Chondrocyte (in vitro differentiated cells): ENCODE results near the gene ZFHX3. TPM values are rescaled to one million over a fixed set of nuclear protein-coding genes. Genes with fewer than 3 reads are reported as not detected.

Experiments used
- DNase-seq: peaks from one replicate; pipeline ENCODE4 v3.0.0; 2021; ENCODE audit warnings: mixed read lengths, low spot score
- H3K27ac Mint-ChIP-seq: one replicate; pipeline ENCODE4 v1.8.0; 2021; ENCODE audit warnings: mild to moderate bottlenecking, moderate library complexity, mixed read lengths; ENCODE audit not compliant: unreplicated experiment
- H3K27me3 Mint-ChIP-seq: 2 replicates; pipeline ENCODE4 v1.8.0; 2021; ENCODE audit warnings: low read depth, mixed read lengths
- H3K36me3 Mint-ChIP-seq: 2 replicates; pipeline ENCODE4 v1.8.0; 2021; ENCODE audit warnings: low read depth, mixed read lengths
- H3K4me1 Mint-ChIP-seq: 2 replicates; pipeline ENCODE4 v1.8.0; 2021; ENCODE audit warnings: low read depth, mild to moderate bottlenecking, mixed read lengths
- H3K4me3 Mint-ChIP-seq: one replicate; pipeline ENCODE4 v1.8.0; 2021; ENCODE audit warnings: mild to moderate bottlenecking, moderate library complexity, mixed read lengths; ENCODE audit not compliant: unreplicated experiment
- H3K9me3 Mint-ChIP-seq: 2 replicates; pipeline ENCODE4 v1.8.0; 2021; ENCODE audit warnings: low read depth, mixed read lengths
- total RNA-seq: library from RNA; stranded (reverse); gene quantifications from 3 replicates; pipeline ENCODE4 v1.2.1, GENCODE V29; 2021
- TF ChIP-seq, protein P1 (sequence below): fragments of 200-600 bp; sonication (generic); IDR thresholded peaks from 2 replicates; pipeline ENCODE4 v1.5.0; 2021; ENCODE audit warnings: antibody characterized with exemption, mild to moderate bottlenecking, moderate library complexity

Gene ZFHX3
- total RNA-seq, 1 donor from 2014 or later, result 86.8 TPM

DNA sequence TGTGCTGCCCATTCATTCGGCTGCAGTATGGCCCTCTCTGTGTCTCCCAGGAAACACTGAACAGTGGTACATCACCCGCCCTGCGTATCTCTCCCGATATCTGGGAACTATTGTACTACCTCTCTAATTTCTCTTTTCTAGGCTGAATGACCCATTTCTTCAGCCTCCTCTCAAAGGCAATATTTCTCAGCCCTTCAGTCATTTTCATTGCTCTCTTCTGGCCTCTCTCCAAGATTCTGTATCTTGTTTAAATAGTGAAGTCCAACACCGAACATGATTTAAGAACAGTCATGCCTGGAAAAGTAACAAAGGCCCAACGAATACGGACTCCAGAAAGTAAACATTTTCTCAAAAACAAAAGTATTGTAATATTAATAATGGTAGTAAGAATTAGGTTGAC, 220.1 kb downstream of the ZFHX3 start:
- peaks cover 34% of the 10 kb centered on the region for H3K36me3 Mint-ChIP-seq
- peaks cover 52% of the 10 kb centered on the region for H3K4me1 Mint-ChIP-seq
- DNase-seq, result no peak
- no peak overlapping the region for H3K4me3 Mint-ChIP-seq
- TF ChIP-seq, protein P1, sequence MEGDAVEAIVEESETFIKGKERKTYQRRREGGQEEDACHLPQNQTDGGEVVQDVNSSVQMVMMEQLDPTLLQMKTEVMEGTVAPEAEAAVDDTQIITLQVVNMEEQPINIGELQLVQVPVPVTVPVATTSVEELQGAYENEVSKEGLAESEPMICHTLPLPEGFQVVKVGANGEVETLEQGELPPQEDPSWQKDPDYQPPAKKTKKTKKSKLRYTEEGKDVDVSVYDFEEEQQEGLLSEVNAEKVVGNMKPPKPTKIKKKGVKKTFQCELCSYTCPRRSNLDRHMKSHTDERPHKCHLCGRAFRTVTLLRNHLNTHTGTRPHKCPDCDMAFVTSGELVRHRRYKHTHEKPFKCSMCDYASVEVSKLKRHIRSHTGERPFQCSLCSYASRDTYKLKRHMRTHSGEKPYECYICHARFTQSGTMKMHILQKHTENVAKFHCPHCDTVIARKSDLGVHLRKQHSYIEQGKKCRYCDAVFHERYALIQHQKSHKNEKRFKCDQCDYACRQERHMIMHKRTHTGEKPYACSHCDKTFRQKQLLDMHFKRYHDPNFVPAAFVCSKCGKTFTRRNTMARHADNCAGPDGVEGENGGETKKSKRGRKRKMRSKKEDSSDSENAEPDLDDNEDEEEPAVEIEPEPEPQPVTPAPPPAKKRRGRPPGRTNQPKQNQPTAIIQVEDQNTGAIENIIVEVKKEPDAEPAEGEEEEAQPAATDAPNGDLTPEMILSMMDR, result no peak
- no peaks in the 10 kb centered on the region for H3K27me3 Mint-ChIP-seq
- H3K27ac Mint-ChIP-seq, result peak overlapping the region; percentile 60
- no peaks in the 10 kb centered on the region for H3K9me3 Mint-ChIP-seq

DNA sequence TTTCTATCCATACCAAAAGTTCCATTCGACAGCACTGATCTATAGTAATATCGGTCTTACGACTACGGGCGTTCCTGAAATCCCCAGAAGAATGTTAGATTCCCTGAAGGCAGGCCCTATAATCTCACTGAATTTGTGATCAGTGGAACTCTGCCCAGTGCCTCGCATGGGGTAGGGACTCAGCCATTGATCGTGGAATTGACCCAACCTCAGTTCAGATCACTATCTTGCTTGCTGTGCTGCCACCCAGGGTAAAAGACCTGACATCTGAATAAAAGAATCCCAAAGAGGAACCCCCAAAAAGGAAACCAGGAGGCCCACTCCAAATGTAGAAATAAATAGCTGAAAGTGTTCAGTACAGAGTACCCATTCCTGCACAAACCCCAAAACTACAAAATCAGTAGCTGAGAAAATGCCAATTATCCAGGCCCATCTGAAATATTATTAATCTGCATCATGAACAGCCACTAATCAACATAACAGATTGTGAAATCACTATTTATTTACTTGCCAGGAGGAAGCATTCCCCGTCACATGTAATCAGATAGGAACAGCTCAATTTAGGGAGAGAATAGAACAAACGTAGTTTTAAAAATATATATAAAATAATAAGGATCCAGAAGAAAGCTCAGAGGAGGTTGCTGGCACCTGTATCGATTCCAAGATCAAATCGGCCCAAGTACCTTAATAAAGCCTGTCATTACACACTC, 221.9 kb downstream of the ZFHX3 start:
- DNase-seq, result no peak
- TF ChIP-seq, protein P1, result no peak
- H3K27me3 Mint-ChIP-seq, result no peaks in the 10 kb centered on the region

DNA sequence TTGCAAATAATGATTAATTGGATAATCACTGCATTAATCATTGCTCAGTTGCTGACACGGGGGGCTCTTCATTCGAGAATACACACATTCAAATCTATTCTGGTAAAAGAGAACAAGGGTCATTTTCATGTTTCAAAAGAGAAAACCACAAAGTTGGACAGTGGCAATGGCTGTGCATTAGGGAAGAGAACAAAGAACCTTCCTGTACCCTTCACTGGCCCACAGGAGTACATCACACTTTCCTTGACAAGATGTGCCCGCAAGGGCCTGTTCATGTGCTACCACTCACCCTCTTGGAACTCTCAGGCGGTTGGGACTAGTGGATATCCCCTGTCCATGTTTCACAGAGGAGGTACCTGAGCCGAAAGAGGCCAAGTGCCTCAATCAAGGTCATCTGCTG, 223.2 kb downstream of the ZFHX3 start:
- TF ChIP-seq, protein P1, result no peak
- no peaks in the 10 kb centered on the region for H3K9me3 Mint-ChIP-seq
- peaks cover 28% of the 10 kb centered on the region for H3K36me3 Mint-ChIP-seq
- H3K27me3 Mint-ChIP-seq, result no peaks in the 10 kb centered on the region
- peak overlapping the region; percentile 5 for H3K27ac Mint-ChIP-seq
- no peak for DNase-seq
- H3K4me1 Mint-ChIP-seq, result peaks cover 48% of the 10 kb centered on the region
- no peak overlapping the region for H3K4me3 Mint-ChIP-seq

More for the DNA sequence above, 221.9 kb downstream of the ZFHX3 start:
- Mint-ChIP-seq H3K4me1 (peaks cover 45% of the 10 kb centered on the region), H3K27ac (no peak overlapping the region), H3K4me3 (no peak overlapping the region), H3K36me3 (peaks cover 34% of the 10 kb centered on the region), H3K9me3 (no peaks in the 10 kb centered on the region)

DNA sequence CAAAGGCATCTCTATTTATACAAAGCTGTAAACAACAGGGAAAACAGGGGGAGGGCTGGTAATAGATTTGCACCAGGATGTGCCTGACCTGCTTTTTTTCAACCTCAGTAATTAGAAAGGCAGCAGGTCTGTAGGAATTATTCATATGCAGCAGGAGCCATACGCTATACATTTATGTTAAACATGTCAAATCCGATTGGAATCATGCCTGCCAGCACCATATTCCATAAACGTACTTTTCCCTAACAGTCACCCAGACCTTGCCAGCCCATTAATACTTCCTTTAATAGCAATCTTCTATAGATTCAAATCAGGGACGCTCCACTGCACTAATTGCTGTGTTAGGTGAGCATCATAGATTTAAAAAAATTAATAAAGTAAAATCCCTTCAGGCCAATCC, 223.9 kb downstream of the ZFHX3 start:
- Mint-ChIP-seq H3K4me1 (peaks cover 52% of the 10 kb centered on the region), H3K27me3 (no peaks in the 10 kb centered on the region), H3K9me3 (no peaks in the 10 kb centered on the region), H3K4me3 (no peak overlapping the region), H3K36me3 (peaks cover 24% of the 10 kb centered on the region), H3K27ac (no peak overlapping the region)
- DNase-seq, result no peak
- TF ChIP-seq, protein P1, result no peak

DNA sequence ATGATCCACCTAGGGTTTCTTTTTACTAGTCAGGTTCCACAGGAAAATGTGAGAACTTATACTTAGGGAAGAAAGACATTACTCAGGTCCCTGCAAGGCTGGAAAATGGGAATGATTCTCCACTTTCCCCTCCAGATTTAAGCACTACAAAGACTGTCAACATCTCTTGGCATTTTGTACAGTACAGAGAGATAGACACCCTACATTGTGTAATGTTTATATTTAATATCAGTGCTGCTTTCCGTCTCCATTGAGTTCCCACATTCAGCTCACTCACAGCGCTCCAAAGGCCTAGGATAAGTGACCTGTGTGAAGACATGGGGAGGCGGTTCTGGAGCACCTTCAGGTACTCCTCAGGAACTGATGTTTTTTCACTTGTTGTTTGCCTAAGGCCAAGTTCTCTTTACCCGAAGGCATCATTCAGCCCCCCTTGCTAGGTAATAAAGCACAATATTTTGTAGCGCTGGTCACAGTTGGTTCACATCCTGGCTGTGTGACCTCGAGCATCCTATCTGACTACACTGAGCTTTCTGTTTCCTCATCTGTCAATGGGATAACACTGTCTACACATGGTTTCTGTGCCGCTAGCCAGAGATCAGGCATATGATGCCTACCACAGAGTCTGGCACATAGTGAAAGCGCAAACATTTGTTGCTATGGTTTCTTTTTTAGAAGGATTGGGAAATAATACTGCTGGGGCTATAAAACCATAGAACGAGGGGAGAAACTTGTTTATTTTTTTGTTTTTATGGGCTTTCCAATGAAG, 226.6 kb downstream of the ZFHX3 start:
- TF ChIP-seq, protein P1, result no peak
- DNase-seq, result no peak
- Mint-ChIP-seq H3K9me3 (no peaks in the 10 kb centered on the region), H3K27me3 (no peaks in the 10 kb centered on the region), H3K4me3 (no peak overlapping the region), H3K27ac (peak overlapping the region; percentile 27), H3K36me3 (peaks cover 17% of the 10 kb centered on the region), H3K4me1 (peaks cover 58% of the 10 kb centered on the region)
